GM06990 (cell line): ENCODE data around the gene SPEN.

Experiments
- DNase-seq: peaks from one replicate; pipeline ENCODE4 v3.0.0-alpha.2; 2011; ENCODE audit not compliant: insufficient read length; ENCODE audit errors: extremely low read depth
- H3K27me3 ChIP-seq: replicated peaks from 2 replicates; pipeline ENCODE4 v1.6.0; 2011; ENCODE audit warnings: low read length; ENCODE audit not compliant: control insufficient read depth, insufficient read depth
- H3K36me3 ChIP-seq: 2 replicates; pipeline ENCODE4 v1.5.1; 2011; ENCODE audit warnings: low read length; ENCODE audit not compliant: control insufficient read depth, insufficient read depth
- H3K4me3 ChIP-seq: replicated peaks from 2 replicates; pipeline ENCODE4 v1.5.1; 2011; ENCODE audit warnings: low read depth, mild to moderate bottlenecking, control low read depth, low read length
- TF ChIP-seq, protein P1 (sequence below): IDR thresholded peaks from 2 replicates; pipeline ENCODE4 v1.5.1; 2011; ENCODE audit warnings: low read length, control low read depth, mild to moderate bottlenecking, inconsistent platforms; ENCODE audit not compliant: insufficient read depth, poor library complexity, severe bottlenecking

The SPEN gene

GRCh38 chr1:15945832-15946448 is 98.4 kb downstream of the SPEN start:
- TF ChIP-seq, protein P1, sequence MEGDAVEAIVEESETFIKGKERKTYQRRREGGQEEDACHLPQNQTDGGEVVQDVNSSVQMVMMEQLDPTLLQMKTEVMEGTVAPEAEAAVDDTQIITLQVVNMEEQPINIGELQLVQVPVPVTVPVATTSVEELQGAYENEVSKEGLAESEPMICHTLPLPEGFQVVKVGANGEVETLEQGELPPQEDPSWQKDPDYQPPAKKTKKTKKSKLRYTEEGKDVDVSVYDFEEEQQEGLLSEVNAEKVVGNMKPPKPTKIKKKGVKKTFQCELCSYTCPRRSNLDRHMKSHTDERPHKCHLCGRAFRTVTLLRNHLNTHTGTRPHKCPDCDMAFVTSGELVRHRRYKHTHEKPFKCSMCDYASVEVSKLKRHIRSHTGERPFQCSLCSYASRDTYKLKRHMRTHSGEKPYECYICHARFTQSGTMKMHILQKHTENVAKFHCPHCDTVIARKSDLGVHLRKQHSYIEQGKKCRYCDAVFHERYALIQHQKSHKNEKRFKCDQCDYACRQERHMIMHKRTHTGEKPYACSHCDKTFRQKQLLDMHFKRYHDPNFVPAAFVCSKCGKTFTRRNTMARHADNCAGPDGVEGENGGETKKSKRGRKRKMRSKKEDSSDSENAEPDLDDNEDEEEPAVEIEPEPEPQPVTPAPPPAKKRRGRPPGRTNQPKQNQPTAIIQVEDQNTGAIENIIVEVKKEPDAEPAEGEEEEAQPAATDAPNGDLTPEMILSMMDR = no peak
- H3K36me3 ChIP-seq = peaks cover 53% of the 10 kb centered on the region
- DNase-seq = no peak
- no peaks in the 10 kb centered on the region for H3K27me3 ChIP-seq
- H3K4me3 ChIP-seq = no peak overlapping the region

- Histone ChIP-seq H3K4me3 (no peak overlapping the region), H3K36me3 (peaks cover 47% of the 10 kb centered on the region), H3K27me3 (no peaks in the 10 kb centered on the region)
- TF ChIP-seq, protein P1 = no peak
- no peak for DNase-seq
Measured at GRCh38 chr1:15946571-15947381, 99.3 kb downstream of the SPEN start.

- DNase-seq = no peak
- TF ChIP-seq, protein P1 = no peak
- Histone ChIP-seq H3K27me3 (no peaks in the 10 kb centered on the region), H3K4me3 (peak overlapping the region; percentile 23), H3K36me3 (peaks cover 40% of the 10 kb centered on the region)
Measured at GRCh38 chr1:15947382-15948090, 100.0 kb downstream of the SPEN start.

- no peak for DNase-seq
- Histone ChIP-seq H3K27me3 (no peaks in the 10 kb centered on the region), H3K36me3 (peaks cover 35% of the 10 kb centered on the region), H3K4me3 (peak overlapping the region; percentile 23)
- TF ChIP-seq, protein P1 = peak; percentile 13
Measured at GRCh38 chr1:15948091-15948591, 100.6 kb downstream of the SPEN start.

DNA sequence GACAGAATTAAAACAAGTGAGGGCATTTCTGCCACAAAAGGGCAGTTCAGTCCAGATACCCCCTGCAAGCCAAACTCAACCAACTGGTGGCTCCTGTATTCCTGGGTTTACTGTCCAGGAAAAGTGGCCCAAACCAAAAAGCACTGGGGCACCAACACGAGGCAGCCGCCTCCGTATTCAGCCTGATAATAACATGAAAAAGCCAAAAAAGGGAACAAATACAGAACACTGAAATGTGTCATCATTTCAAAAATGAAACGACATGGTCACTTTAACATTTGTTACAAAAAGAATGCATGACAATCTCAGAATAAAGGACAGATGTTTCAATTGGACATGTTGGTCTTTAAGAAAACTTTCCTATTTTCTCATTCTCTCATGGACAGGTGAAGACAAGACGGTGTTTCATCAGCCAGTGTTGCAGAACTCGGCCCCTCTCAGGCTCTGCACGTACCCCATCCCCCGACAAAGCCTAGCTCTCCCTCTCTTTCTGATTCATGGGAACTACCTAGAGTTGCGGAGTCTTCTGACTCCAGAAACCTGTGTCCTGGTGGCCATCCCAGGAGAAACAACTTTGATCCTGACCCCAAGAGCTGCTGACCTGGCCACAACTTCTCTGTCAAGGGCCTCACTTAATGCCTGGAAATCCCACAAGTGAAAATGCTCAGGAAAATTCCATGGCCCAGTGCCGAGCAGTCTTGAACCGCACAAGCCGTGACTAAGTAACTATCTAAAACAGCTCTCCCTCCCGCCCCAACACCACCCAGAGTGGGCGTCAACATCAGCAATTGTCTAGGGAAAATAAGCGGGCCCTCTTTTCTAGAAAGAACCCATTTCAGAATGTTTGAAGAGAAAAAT is 101.3 kb downstream of the SPEN start:
- no peak for DNase-seq
- Histone ChIP-seq H3K4me3 (peak overlapping the region; percentile 24), H3K36me3 (peaks cover 32% of the 10 kb centered on the region), H3K27me3 (no peaks in the 10 kb centered on the region)
- TF ChIP-seq, protein P1 = no peak
